Liver (tissue), 9 donors: ENCODE data around the gene H2AZ2. TPM values are rescaled to one million over a fixed set of nuclear protein-coding genes. Genes with fewer than 3 reads are reported as not detected.
A peak's percentile ranks its signal among the peaks of the same experiment; 100 is the strongest.

Experiments
- DNase-seq: peaks from one replicate; pipeline ENCODE4 v3.0.0-alpha.2; 2017; ENCODE audit warnings: low spot score
- H3K27ac ChIP-seq, 2 donors: one replicate each; pipeline ENCODE4 v1.7.0; 2013; ENCODE audit warnings: inconsistent platforms in 2 of 2, low read length in 2 of 2, control low read depth in 1 of 2, low read depth in 1 of 2, mild to moderate bottlenecking in 1 of 2
- H3K27me3 ChIP-seq, 4 donors: one replicate each; pipeline versions ENCODE4 v1.6.1 to v1.7.0; 2013; ENCODE audit warnings: low read length in 3 of 4, inconsistent platforms in 1 of 4, mild to moderate bottlenecking in 1 of 4, moderate library complexity in 1 of 4; ENCODE audit not compliant: control insufficient read depth in 4 of 4, insufficient read depth in 4 of 4
- H3K36me3 ChIP-seq, 4 donors: one replicate each; pipeline versions ENCODE4 v1.6.1 to v1.7.0; 2013; ENCODE audit warnings: low read length in 3 of 4, mild to moderate bottlenecking in 3 of 4, low read depth in 1 of 4, moderate library complexity in 1 of 4; ENCODE audit not compliant: control insufficient read depth in 4 of 4, insufficient read depth in 3 of 4
- H3K4me1 ChIP-seq, 4 donors: one replicate each; pipeline versions ENCODE4 v1.6.1 to v1.7.0; 2013; ENCODE audit warnings: low read length in 3 of 4, mild to moderate bottlenecking in 3 of 4, moderate library complexity in 1 of 4; ENCODE audit not compliant: control insufficient read depth in 4 of 4, insufficient read depth in 4 of 4
- H3K4me3 ChIP-seq, 3 donors: one replicate each; pipeline versions ENCODE4 v1.6.1 to v1.7.0; 2013; ENCODE audit warnings: low read length in 3 of 3, control low read depth in 1 of 3, low read depth in 1 of 3, mild to moderate bottlenecking in 1 of 3
- H3K9ac ChIP-seq, 2 donors: one replicate each; pipeline ENCODE4 v1.7.0; 2013; ENCODE audit warnings: low read length in 2 of 2, mild to moderate bottlenecking in 2 of 2, moderate library complexity in 2 of 2, control low read depth in 1 of 2, low read depth in 1 of 2
- H3K9me3 ChIP-seq, 4 donors: one replicate each; pipeline versions ENCODE4 v1.6.1 to v1.7.0; 2013; ENCODE audit warnings: low read length in 3 of 4; ENCODE audit not compliant: control insufficient read depth in 4 of 4
- ATF3 ChIP-seq: IDR thresholded peaks from 2 replicates; pipeline ENCODE4 v1.6.1; 2016; ENCODE audit warnings: antibody characterized with exemption
- CTCF ChIP-seq: fragments of 150-350 bp; IDR thresholded peaks from 2 replicates; pipeline ENCODE4 v1.5.1; 2017; ENCODE audit warnings: improper control_type of control experiment, low read depth, low read length; ENCODE audit not compliant: missing input control
- EGR1 ChIP-seq, 2 donors: IDR thresholded peaks; 2 replicates each; pipeline ENCODE4 v1.6.1; 2016 to 2018; ENCODE audit warnings: antibody characterized with exemption in 2 of 2, low read depth in 2 of 2
- FOXA1 ChIP-seq: IDR thresholded peaks from 2 replicates; pipeline ENCODE4 v1.6.1; 2016; ENCODE audit warnings: antibody characterized with exemption
- FOXA2 ChIP-seq: IDR thresholded peaks from 2 replicates; pipeline ENCODE4 v1.6.1; 2016; ENCODE audit warnings: antibody characterized with exemption
- GABPA ChIP-seq, 2 donors: IDR thresholded peaks in 1 of 2; conservative IDR thresholded peaks in 1 of 2; 2 replicates each; pipeline ENCODE4 v1.6.1; 2016; ENCODE audit warnings: antibody characterized with exemption in 2 of 2, mild to moderate bottlenecking in 1 of 2, moderate library complexity in 1 of 2
- HNF4A ChIP-seq, 2 donors: conservative IDR thresholded peaks; 2 replicates each; pipeline ENCODE4 v1.6.1; 2016; ENCODE audit warnings: antibody characterized with exemption in 2 of 2, mild to moderate bottlenecking in 2 of 2
- HNF4G ChIP-seq: IDR thresholded peaks from 2 replicates; pipeline ENCODE4 v1.6.1; 2016; ENCODE audit warnings: antibody characterized with exemption
- JUND ChIP-seq, 2 donors: IDR thresholded peaks; 2 replicates each; pipeline ENCODE4 v1.6.1; 2016; ENCODE audit warnings: antibody characterized with exemption in 2 of 2
- NR2F2 ChIP-seq: IDR thresholded peaks from 2 replicates; pipeline ENCODE4 v1.6.1; 2016; ENCODE audit warnings: antibody characterized with exemption
- RAD21 ChIP-seq, 2 donors: IDR thresholded peaks; 2 replicates each; pipeline ENCODE4 v1.6.1; 2016; ENCODE audit warnings: antibody characterized with exemption in 2 of 2, mild to moderate bottlenecking in 2 of 2
- RXRA ChIP-seq, 2 donors: IDR thresholded peaks; 2 replicates each; pipeline ENCODE4 v1.6.1; 2017 to 2018; ENCODE audit warnings: antibody characterized with exemption in 2 of 2, mild to moderate bottlenecking in 1 of 2
- SP1 ChIP-seq: IDR thresholded peaks from 2 replicates; pipeline ENCODE4 v1.6.1; 2018; ENCODE audit warnings: antibody characterized with exemption, mild to moderate bottlenecking
- TAF1 ChIP-seq: conservative IDR thresholded peaks from 2 replicates; pipeline ENCODE4 v1.6.1; 2016; ENCODE audit warnings: antibody characterized with exemption, mild to moderate bottlenecking
- YY1 ChIP-seq: IDR thresholded peaks from 2 replicates; pipeline ENCODE4 v1.6.1; 2016; ENCODE audit warnings: antibody characterized with exemption, mild to moderate bottlenecking
- WGBS: extraction: QIAGEN DNeasy Blood & Tissue Kit; methylation state at CpG from one replicate; pipeline ENCODE4 v1.1.7; 2013; 5-methylcytosine and 5-hydroxymethylcytosine counted together
- polyA plus RNA-seq, 2 donors: library from polyadenylated mRNA; stranded (reverse) in 1 of 2; unstranded in 1 of 2; fragments of 200-250 nt in 1 of 2; fragments of >200 nt in 1 of 2; fragmentation: Nextera tagmentation in 1 of 2; extraction: Ambion mirVana in 1 of 2; gene quantifications; one replicate each; pipeline versions ENCODE4 v1.2.1 to v1.2.3, GENCODE V29; 2013 to 2015
- total RNA-seq, 2 donors: library from RNA; depleted of rRNA; stranded (reverse); fragments of >200 nt; gene quantifications; one replicate each; pipeline ENCODE4 v1.2.3, GENCODE V29; 2014
- TF ChIP-seq, protein P1 (sequence below): IDR thresholded peaks from 2 replicates; pipeline ENCODE4 v1.6.1; 2016; ENCODE audit warnings: antibody characterized with exemption
- TF ChIP-seq, protein P2 (sequence below): IDR thresholded peaks from 2 replicates; pipeline ENCODE4 v1.6.1; 2016; ENCODE audit warnings: antibody characterized with exemption
- donor health status: healthy.
- donor health status: healthy.
- donor health status: healthy.
- donor health status: healthy.
- donor health status: healthy.

The H2AZ2 gene
- total and polyA plus RNA-seq, 4 donors = 51.3 to 182 (median 69.5) TPM

DNA sequence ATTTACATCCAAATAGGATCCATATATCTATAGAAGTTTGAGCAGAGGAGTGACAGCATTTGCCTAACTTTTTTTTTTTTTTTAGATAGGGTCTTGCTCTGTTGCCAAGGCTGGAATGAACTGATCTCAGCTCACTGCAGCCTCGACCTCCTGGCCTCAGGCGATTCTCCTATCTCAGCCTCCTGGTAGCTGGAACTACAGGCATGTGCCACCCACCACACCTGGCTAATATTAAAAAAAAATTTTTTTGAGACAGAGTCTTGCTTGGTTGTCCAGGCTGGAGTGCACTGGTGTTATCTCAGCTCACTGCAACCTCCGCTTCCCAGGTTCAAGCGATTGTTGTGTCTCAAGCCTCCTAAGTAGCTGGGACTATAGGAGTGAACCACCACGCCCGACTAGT is 36.3 kb downstream of the H2AZ2 start:
- Histone ChIP-seq H3K4me3 (no peak overlapping the region), H3K4me1 (peaks cover 2 to 3% (median 2%) of the 10 kb centered on the region in 4 donors), H3K36me3 (no peaks in the 10 kb centered on the region), H3K27ac (no peak overlapping the region), H3K9ac (no peak overlapping the region), H3K9me3 (no peaks in the 10 kb centered on the region), H3K27me3 (no peaks in the 10 kb centered on the region)
- DNase-seq = no peak
- 93% methylated on average over 6 of the region's 6 CpGs for WGBS
- TF ChIP-seq GABPA (IDR thresholded peaks at IDR 0.05 in 1 of 2, conservative IDR thresholded peaks at IDR 0.05 in 1 of 2) (no peak), JUND (IDR thresholded peaks at IDR 0.05) (no peak)

GRCh38 chr7:44811093-44811492 is 36.8 kb downstream of the H2AZ2 start:
- H3K36me3 ChIP-seq = no peaks in the 10 kb centered on the region
- peaks cover 2 to 3% (median 2%) of the 10 kb centered on the region in 4 donors for H3K4me1 ChIP-seq
- H3K4me3 ChIP-seq = no peak overlapping the region
- H3K27ac ChIP-seq = peak overlapping the region in 1 of 2 donors; percentile 12
- H3K9ac ChIP-seq = no peak overlapping the region
- TF ChIP-seq FOXA2 (peak; percentile 77), RXRA (IDR thresholded peaks at IDR 0.05) (peak; percentile 30 to 77), FOXA1 (peak; percentile 47), JUND (IDR thresholded peaks at IDR 0.05) (peak; percentile 94 to 99), ATF3 (peak; percentile 95), HNF4G (peak; percentile 32), NR2F2 (no peak), HNF4A (conservative IDR thresholded peaks at IDR 0.05) (peak; percentile 70 to 90), CTCF (no peak), YY1 (no peak)
- DNase-seq = no peak
- no peaks in the 10 kb centered on the region for H3K9me3 ChIP-seq
- H3K27me3 ChIP-seq = no peaks in the 10 kb centered on the region

DNA sequence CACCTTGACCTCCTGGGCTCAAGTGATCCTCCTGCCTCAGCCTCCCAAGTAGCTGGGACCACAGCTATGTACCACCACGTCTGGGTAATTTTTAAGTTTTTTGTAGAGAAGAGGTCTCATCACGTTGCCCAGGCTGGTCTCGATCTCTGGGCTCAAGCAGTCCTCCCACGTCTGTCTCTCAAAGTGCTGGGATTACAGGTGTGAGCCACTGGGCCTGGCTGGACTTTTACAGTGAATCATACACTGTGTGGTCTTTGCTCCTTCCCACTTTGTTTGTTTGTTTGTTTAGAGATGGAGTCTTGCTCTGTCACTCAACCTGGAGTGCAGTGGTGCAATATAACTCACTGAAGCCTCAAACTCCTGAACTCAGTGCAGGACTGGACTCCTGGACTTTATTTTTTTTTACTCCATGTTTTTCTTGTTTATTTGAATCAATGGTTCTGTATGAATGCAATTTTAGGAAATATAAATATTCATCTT is 38.9 kb downstream of the H2AZ2 start:
- 49% methylated on average over 4 of the region's 4 CpGs for WGBS
- Histone ChIP-seq H3K4me1 (peaks cover 4 to 10% (median 6%) of the 10 kb centered on the region in 4 donors), H3K36me3 (no peaks in the 10 kb centered on the region), H3K9ac (no peak overlapping the region), H3K27ac (no peak overlapping the region), H3K4me3 (no peak overlapping the region), H3K9me3 (no peaks in the 10 kb centered on the region), H3K27me3 (no peaks in the 10 kb centered on the region)
- DNase-seq = no peak
- TF ChIP-seq NR2F2 = no peak
- no peak for TF ChIP-seq GABPA (IDR thresholded peaks at IDR 0.05 in 1 of 2, conservative IDR thresholded peaks at IDR 0.05 in 1 of 2)
- TF ChIP-seq ATF3 = no peak
- peak; percentile 10 for TF ChIP-seq HNF4G
- TF ChIP-seq JUND (IDR thresholded peaks at IDR 0.05) = peak in 1 of 2 donors; percentile 86
- no peak for TF ChIP-seq CTCF
- TF ChIP-seq, protein P1, sequence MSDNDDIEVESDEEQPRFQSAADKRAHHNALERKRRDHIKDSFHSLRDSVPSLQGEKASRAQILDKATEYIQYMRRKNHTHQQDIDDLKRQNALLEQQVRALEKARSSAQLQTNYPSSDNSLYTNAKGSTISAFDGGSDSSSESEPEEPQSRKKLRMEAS = peak; percentile 29
- peak; percentile 80 to 94 for TF ChIP-seq HNF4A (conservative IDR thresholded peaks at IDR 0.05)
- TF ChIP-seq FOXA1 = peak; percentile 53
- peak in 1 of 2 donors; percentile 1 for TF ChIP-seq EGR1 (IDR thresholded peaks at IDR 0.05; ENCODE audit: low read depth in 2 of 2)
- TF ChIP-seq FOXA2 = peak; percentile 76
- peak; percentile 54 for TF ChIP-seq SP1
- peak; percentile 31 to 88 for TF ChIP-seq RXRA (IDR thresholded peaks at IDR 0.05)
- TF ChIP-seq YY1 = peak; percentile 80
- TF ChIP-seq, protein P2, sequence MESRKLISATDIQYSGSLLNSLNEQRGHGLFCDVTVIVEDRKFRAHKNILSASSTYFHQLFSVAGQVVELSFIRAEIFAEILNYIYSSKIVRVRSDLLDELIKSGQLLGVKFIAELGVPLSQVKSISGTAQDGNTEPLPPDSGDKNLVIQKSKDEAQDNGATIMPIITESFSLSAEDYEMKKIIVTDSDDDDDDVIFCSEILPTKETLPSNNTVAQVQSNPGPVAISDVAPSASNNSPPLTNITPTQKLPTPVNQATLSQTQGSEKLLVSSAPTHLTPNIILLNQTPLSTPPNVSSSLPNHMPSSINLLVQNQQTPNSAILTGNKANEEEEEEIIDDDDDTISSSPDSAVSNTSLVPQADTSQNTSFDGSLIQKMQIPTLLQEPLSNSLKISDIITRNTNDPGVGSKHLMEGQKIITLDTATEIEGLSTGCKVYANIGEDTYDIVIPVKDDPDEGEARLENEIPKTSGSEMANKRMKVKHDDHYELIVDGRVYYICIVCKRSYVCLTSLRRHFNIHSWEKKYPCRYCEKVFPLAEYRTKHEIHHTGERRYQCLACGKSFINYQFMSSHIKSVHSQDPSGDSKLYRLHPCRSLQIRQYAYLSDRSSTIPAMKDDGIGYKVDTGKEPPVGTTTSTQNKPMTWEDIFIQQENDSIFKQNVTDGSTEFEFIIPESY = peak; percentile 55
- TF ChIP-seq RAD21 (IDR thresholded peaks at IDR 0.05) = no peak
- no peak for TF ChIP-seq TAF1
